GM10248 (cell line): ENCODE results near the gene HEMGN.

Experiments
- CTCF ChIA-PET: fragments of 300-600 bp; sonication (Branson Sonifier 250); formaldehyde crosslinking; extraction: SDS; loops from one replicate; lab custom pipeline; 2021; ENCODE audit warnings: antibody characterized with exemption; lab: Yijun Ruan, JAX
- POLR2A ChIA-PET: fragments of 350-650 bp; sonication (Branson Sonifier 250); formaldehyde crosslinking; extraction: SDS; loops from one replicate; lab custom pipeline; 2020; ENCODE audit warnings: antibody characterized with exemption; lab: Yijun Ruan, JAX
- DNase-seq: peaks from one replicate; pipeline ENCODE4 v3.0.0; 2012; ENCODE audit errors: extremely low spot score
- CTCF ChIP-seq: IDR thresholded peaks from 2 replicates; pipeline ENCODE4 v1.5.1; 2012; ENCODE audit warnings: mild to moderate bottlenecking, low read depth; ENCODE audit errors: extremely low read depth, missing control alignments, control extremely low read depth

The HEMGN gene

GRCh38 chr9:97923529-97924108, 14.4 kb downstream of the HEMGN start:
- ChIA-PET CTCF (interaction anchor here (0.7 to 6.8 kb wide), 40 partner anchors 8 to 851 kb away, joined by 3 to 69 read pairs (median 5); partner anchors contain the start of genes ANP32B, HEMGN, NANS and TBC1D2), POLR2A (interaction anchor here (0.7 kb wide), 1 partner anchor 186 kb away, joined by 4 read pairs; no protein-coding TSS in a partner anchor)
- DNase-seq, result peak; percentile 52
- peak; percentile 62 for TF ChIP-seq CTCF

- ChIA-PET POLR2A (interaction anchor here (0.6 to 1.4 kb wide), 2 partner anchors 289 to 711 kb away, joined by 5 read pairs; partner anchors contain the start of genes NCBP1 and TSTD2), CTCF (interaction anchor here (0.7 to 6.8 kb wide), 34 partner anchors 9 to 853 kb away, joined by 3 to 69 read pairs (median 5); partner anchors contain the start of genes ANP32B, NANS and TBC1D2)
- DNase-seq, result peak; percentile 94
- TF ChIP-seq CTCF, result peak; percentile 67
These were observed 15.8 kb downstream of the HEMGN start, which contains the start of gene TRMO for GRCh38 chr9:97921959-97922724. TSS of gene TRMO (minus strand) at chr9:97922500. CDS start at chr9:97922493, 7 bp downstream.

- POLR2A ChIA-PET, result interaction anchor here (1.5 kb wide), 1 partner anchor 29 kb away, joined by 8 read pairs; no protein-coding TSS in a partner anchor
These were observed 18.7 kb downstream of the HEMGN start for GRCh38 chr9:97919217-97919813.

GRCh38 chr9:97918611-97919010, 19.4 kb downstream of the HEMGN start:
- POLR2A ChIA-PET, result interaction anchor here (1.5 kb wide), 1 partner anchor 28 kb away, joined by 8 read pairs; no protein-coding TSS in a partner anchor
- no peak for DNase-seq
- CTCF ChIA-PET, result interaction anchor here (6.8 kb wide), 1 partner anchor 18 kb away, joined by 69 read pairs; no protein-coding TSS in a partner anchor
- no peak for TF ChIP-seq CTCF

More at GRCh38 chr9:97919217-97919813, 18.7 kb downstream of the HEMGN start:
- no peak for TF ChIP-seq CTCF
- no peak for DNase-seq
- CTCF ChIA-PET, result interaction anchor here (2.5 to 6.8 kb wide), 4 partner anchors 8 to 29 kb away, joined by 11 to 69 read pairs (median 31); no protein-coding TSS in a partner anchor

GRCh38 chr9:97911970-97912369, 26.0 kb downstream of the HEMGN start:
- no peak for DNase-seq
- POLR2A ChIA-PET, result no interaction called here
- no peak for TF ChIP-seq CTCF
- CTCF ChIA-PET, result interaction anchor here (1.6 to 6.9 kb wide), 4 partner anchors 10 to 22 kb away, joined by 4 to 44 read pairs (median 24); partner anchors contain the start of gene TRMO

GRCh38 chr9:97911528-97911927, 26.4 kb downstream of the HEMGN start:
- CTCF ChIA-PET, result interaction anchor here (1.2 to 6.9 kb wide), 5 partner anchors 10 to 21 kb away, joined by 3 to 44 read pairs (median 9); partner anchors contain the start of gene TRMO
- POLR2A ChIA-PET, result no interaction called here
- no peak for DNase-seq
- TF ChIP-seq CTCF, result no peak
